Panc1 (cell line): ENCODE data around the gene FKBP7. TPM values are rescaled to one million over a fixed set of nuclear protein-coding genes. Genes with fewer than 3 reads are reported as not detected.

ENCODE experiments used
- ATAC-seq: fragments of 200-7000 bp; cut with Tn5 transposase; 2 replicates; pipeline ENCODE4 v1.9.1; 2020; ENCODE audit warnings: mild to moderate bottlenecking, moderate library complexity
- BruUV-seq: library from RNA; stranded (reverse); fragments of 400-500 nt; replicated peaks from 2 replicates; lab custom pipeline; 2021; lab: Mats Ljungman, UMichigan
- CTCF ChIA-PET: fragments of 300-600 bp; sonication (Branson Sonifier 250); formaldehyde crosslinking; loops from one replicate; lab custom pipeline; 2022; ENCODE audit warnings: antibody characterized with exemption; lab: Charles Lee
- POLR2A ChIA-PET: fragments of 300-600 bp; sonication (Branson Sonifier 250); formaldehyde crosslinking; loops from one replicate; lab custom pipeline; 2022; ENCODE audit warnings: antibody characterized with exemption; lab: Charles Lee
- DNase-seq: peaks from one replicate; pipeline ENCODE4 v3.0.0-alpha.2; 2010; ENCODE audit warnings: low read depth, low spot score
- H3K27ac ChIP-seq: 2 replicates; pipeline ENCODE4 v1.5.1; 2011; ENCODE audit warnings: mild to moderate bottlenecking, low read length, inconsistent platforms
- H3K27me3 ChIP-seq: fragments of 200-500 bp; sonication (Bioruptor generic); 2 replicates; pipeline ENCODE4 v1.6.0; 2014; ENCODE audit warnings: low read length, inconsistent platforms; ENCODE audit not compliant: control insufficient read depth, insufficient read depth
- H3K36me3 ChIP-seq: fragments of 200-500 bp; sonication (Bioruptor generic); 2 replicates; pipeline ENCODE4 v1.5.1; 2014; ENCODE audit warnings: inconsistent platforms, mild to moderate bottlenecking, low read length, moderate library complexity; ENCODE audit not compliant: control insufficient read depth, insufficient read depth
- H3K4me1 ChIP-seq: 2 replicates; pipeline ENCODE4 v1.5.1; 2011; ENCODE audit warnings: inconsistent platforms, mild to moderate bottlenecking, low read length, moderate library complexity; ENCODE audit not compliant: control insufficient read depth, insufficient read depth
- H3K4me3 ChIP-seq, 2 experiments: 2 replicates each; pipeline ENCODE4 v1.5.1; 2011 to 2012; ENCODE audit warnings: low read depth in 2 of 2, low read length in 2 of 2, mild to moderate bottlenecking in 2 of 2, inconsistent platforms in 1 of 2, moderate library complexity in 1 of 2
- H3K9me3 ChIP-seq: fragments of 200-500 bp; sonication (Bioruptor generic); 2 replicates; pipeline ENCODE4 v1.5.1; 2014; ENCODE audit warnings: low read depth, mild to moderate bottlenecking, inconsistent platforms, low read length, moderate library complexity; ENCODE audit not compliant: control insufficient read depth, insufficient read depth
- POLR2AphosphoS5 ChIP-seq: IDR thresholded peaks from 2 replicates; pipeline ENCODE4 v1.6.1; 2012; ENCODE audit warnings: mild to moderate bottlenecking, low read depth, low read length, moderate library complexity
- REST ChIP-seq, 2 experiments: IDR thresholded peaks; 2 replicates each; pipeline ENCODE4 v1.6.1; 2011 to 2012; ENCODE audit warnings: low read depth in 2 of 2, control low read depth in 1 of 2, low read length in 1 of 2, mild to moderate bottlenecking in 1 of 2, moderate library complexity in 1 of 2; ENCODE audit not compliant: insufficient read depth in 1 of 2
- SIN3A ChIP-seq: IDR thresholded peaks from 2 replicates; pipeline ENCODE4 v1.6.1; 2012; ENCODE audit warnings: low read depth, mild to moderate bottlenecking, low read length, moderate library complexity, borderline replicate concordance; ENCODE audit not compliant: insufficient read depth
- TCF7L2 ChIP-seq: IDR thresholded peaks from 2 replicates; pipeline ENCODE4 v1.6.1; 2011; ENCODE audit warnings: mild to moderate bottlenecking, low read depth, low read length, inconsistent platforms
- in situ Hi-C: cut with HindIII; loops from 2 replicates; pipeline ENCODE4 v1.10.0; 2016; ENCODE audit warnings: low sequenced_read_pairs, low pct_unique_long_range_greater_than_20kb
- intact Hi-C: fragments of 100-400 bp; cut with micrococcal nuclease; formaldehyde crosslinking; loops from one replicate; pipeline ENCODE4 v1.10.0; 2022; ENCODE audit not compliant: unreplicated experiment
- total RNA-seq: library from RNA; stranded (reverse); gene quantifications from one replicate; pipeline ENCODE4 v1.2.1, GENCODE V29; 2021; ENCODE audit not compliant: unreplicated experiment
- TF ChIP-seq, protein P1 (sequence below): fragments of 450-650 bp; IDR thresholded peaks from 2 replicates; pipeline ENCODE4 v1.5.1; 2017; ENCODE audit warnings: mild to moderate bottlenecking

Gene FKBP7
- total RNA-seq, 1 experiment from 2014 or later, result 1.8 TPM

- DNase-seq (no peak), ATAC-seq (no peak)
- TF ChIP-seq POLR2AphosphoS5 (no peak), SIN3A (no peak), TCF7L2 (no peak), REST (IDR thresholded peaks at IDR 0.05; ENCODE audit: insufficient read depth in 1 of 2, low read depth in 2 of 2, low read length in 1 of 2) (no peak)
- TF ChIP-seq, protein P1, sequence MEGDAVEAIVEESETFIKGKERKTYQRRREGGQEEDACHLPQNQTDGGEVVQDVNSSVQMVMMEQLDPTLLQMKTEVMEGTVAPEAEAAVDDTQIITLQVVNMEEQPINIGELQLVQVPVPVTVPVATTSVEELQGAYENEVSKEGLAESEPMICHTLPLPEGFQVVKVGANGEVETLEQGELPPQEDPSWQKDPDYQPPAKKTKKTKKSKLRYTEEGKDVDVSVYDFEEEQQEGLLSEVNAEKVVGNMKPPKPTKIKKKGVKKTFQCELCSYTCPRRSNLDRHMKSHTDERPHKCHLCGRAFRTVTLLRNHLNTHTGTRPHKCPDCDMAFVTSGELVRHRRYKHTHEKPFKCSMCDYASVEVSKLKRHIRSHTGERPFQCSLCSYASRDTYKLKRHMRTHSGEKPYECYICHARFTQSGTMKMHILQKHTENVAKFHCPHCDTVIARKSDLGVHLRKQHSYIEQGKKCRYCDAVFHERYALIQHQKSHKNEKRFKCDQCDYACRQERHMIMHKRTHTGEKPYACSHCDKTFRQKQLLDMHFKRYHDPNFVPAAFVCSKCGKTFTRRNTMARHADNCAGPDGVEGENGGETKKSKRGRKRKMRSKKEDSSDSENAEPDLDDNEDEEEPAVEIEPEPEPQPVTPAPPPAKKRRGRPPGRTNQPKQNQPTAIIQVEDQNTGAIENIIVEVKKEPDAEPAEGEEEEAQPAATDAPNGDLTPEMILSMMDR, result no peak
- intact Hi-C loops, result no loop called here
- Histone ChIP-seq H3K9me3 (no peaks in the 10 kb centered on the region; the same call in 1 of the 2 replicates), H3K4me1 (no peaks in the 10 kb centered on the region), H3K36me3 (peaks cover 13% of the 10 kb centered on the region; the same call in 1 of the 2 replicates), H3K27me3 (no peaks in the 10 kb centered on the region), H3K4me3 (no peak overlapping the region), H3K27ac (no peak overlapping the region)
- no TSS peak for BruUV-seq
- CTCF ChIA-PET, result no interaction called here
- in situ Hi-C loops, result loop anchor here (10.0 kb wide), 1 partner anchor 305 kb away; no protein-coding TSS in a partner anchor
- POLR2A ChIA-PET, result no interaction called here
Measured at GRCh38 chr2:178429336-178429735, 49.1 kb downstream of the FKBP7 start.

- Histone ChIP-seq H3K4me1 (no peaks in the 10 kb centered on the region), H3K9me3 (no peaks in the 10 kb centered on the region; the same call in 1 of the 2 replicates), H3K27ac (no peak overlapping the region), H3K4me3 (no peak overlapping the region), H3K36me3 (peaks cover 11% of the 10 kb centered on the region; the same call in 1 of the 2 replicates), H3K27me3 (no peaks in the 10 kb centered on the region)
- ChIA-PET CTCF (interaction anchor here (0.7 kb wide), 1 partner anchor 272 kb away, joined by 3 read pairs; no protein-coding TSS in a partner anchor), POLR2A (no interaction called here)
- TF ChIP-seq TCF7L2, result no peak
- no peak for TF ChIP-seq SIN3A
- TF ChIP-seq REST (IDR thresholded peaks at IDR 0.05; ENCODE audit: insufficient read depth in 1 of 2, low read depth in 2 of 2, low read length in 1 of 2), result no peak
- TF ChIP-seq, protein P1, result no peak
- TF ChIP-seq POLR2AphosphoS5, result no peak
- BruUV-seq, result no TSS peak
- no peak for DNase-seq
- intact Hi-C loops, result no loop called here
- in situ Hi-C loops, result loop anchor here (10.0 kb wide), 1 partner anchor 304 kb away; no protein-coding TSS in a partner anchor
- no peak for ATAC-seq
Measured at GRCh38 chr2:178428396-178428806, 50.0 kb downstream of the FKBP7 start.
